ENCODE data around the gene ZNF821.
"Not testable (repeated sequence)": the region's sequence is repeated elsewhere in the genome, so short reads cannot be mapped to it uniquely, and the experiment has no call there.

The ZNF821 gene

GRCh38 chr16:71883849-71884638 lies at the start of gene ZNF821:
ZNF821 (minus strand) TSS chr16:71884182; CDS start chr16:71879946, 4,236 bp downstream.
- peak; percentile 92 for DNase-seq (ENCODE audit: low spot score)

GRCh38 chr16:71933017-71933416 lies 49.0 kb upstream of the ZNF821 start:
- no peak for DNase-seq (ENCODE audit: low spot score)

- no peak for DNase-seq (ENCODE audit: low spot score)
These were observed 47.6 kb upstream of the ZNF821 start for GRCh38 chr16:71931599-71931998.

- DNase-seq (ENCODE audit: low spot score) = no peak
These were observed 47.0 kb upstream of the ZNF821 start for GRCh38 chr16:71931001-71931400.

GRCh38 chr16:71930013-71930563 lies 46.1 kb upstream of the ZNF821 start:
- no peak for DNase-seq (ENCODE audit: low spot score)

- no peak for DNase-seq (ENCODE audit: low spot score)
These were observed 45.1 kb upstream of the ZNF821 start for GRCh38 chr16:71929048-71929447.

GRCh38 chr16:71927787-71928186 lies 43.8 kb upstream of the ZNF821 start:
- no peak for DNase-seq (ENCODE audit: low spot score)

GRCh38 chr16:71927383-71927782 lies 43.4 kb upstream of the ZNF821 start:
- DNase-seq (ENCODE audit: low spot score) = no peak

- DNase-seq (ENCODE audit: low spot score) = no peak
These were observed 40.7 kb upstream of the ZNF821 start for GRCh38 chr16:71924710-71925109.

- DNase-seq (ENCODE audit: low spot score) = no peak
These were observed 40.1 kb upstream of the ZNF821 start for GRCh38 chr16:71923941-71924690.

GRCh38 chr16:71920658-71921057 lies 36.7 kb upstream of the ZNF821 start:
- DNase-seq (ENCODE audit: low spot score) = no peak

GRCh38 chr16:71919035-71919434 lies 35.1 kb upstream of the ZNF821 start:
- no peak for DNase-seq (ENCODE audit: low spot score)

GRCh38 chr16:71917900-71918299 lies 33.9 kb upstream of the ZNF821 start:
- no peak for DNase-seq (ENCODE audit: low spot score)

- no peak for DNase-seq (ENCODE audit: low spot score)
These were observed 32.5 kb upstream of the ZNF821 start for GRCh38 chr16:71916397-71916920.

GRCh38 chr16:71915350-71915749 lies 31.4 kb upstream of the ZNF821 start:
- DNase-seq (ENCODE audit: low spot score) = no peak

- no peak for DNase-seq (ENCODE audit: low spot score)
These were observed 30.8 kb upstream of the ZNF821 start for GRCh38 chr16:71914802-71915201.

- DNase-seq (ENCODE audit: low spot score) = no peak
These were observed 28.7 kb upstream of the ZNF821 start for GRCh38 chr16:71912534-71913275.

- no peak for DNase-seq (ENCODE audit: low spot score)
These were observed 27.1 kb upstream of the ZNF821 start for GRCh38 chr16:71911121-71911520.

GRCh38 chr16:71905765-71906164 lies 21.8 kb upstream of the ZNF821 start:
- DNase-seq (ENCODE audit: low spot score) = not testable (repeated sequence)

GRCh38 chr16:71904239-71904638 lies 20.3 kb upstream of the ZNF821 start:
- no peak for DNase-seq (ENCODE audit: low spot score)

- no peak for DNase-seq (ENCODE audit: low spot score)
These were observed 19.6 kb upstream of the ZNF821 start for GRCh38 chr16:71903608-71904007.
